IMR-90 (cell line): ENCODE data around the gene ERMP1. TPM values are rescaled to one million over a fixed set of nuclear protein-coding genes. Genes with fewer than 3 reads are reported as not detected.
"Not testable (repeated sequence)": the region's sequence is repeated elsewhere in the genome, so short reads cannot be mapped to it uniquely, and the experiment has no call there.

Source experiments
- ATAC-seq: fragments of 200-7000 bp; cut with Tn5 transposase; 2 replicates; pipeline ENCODE4 v1.9.1; 2020; ENCODE audit warnings: low read depth, mild to moderate bottlenecking, moderate library complexity
- BruUV-seq: library from RNA; stranded (reverse); fragments of 400-500 nt; replicated peaks from 2 replicates; lab custom pipeline; 2021; lab: Mats Ljungman, UMichigan
- CTCF ChIA-PET: fragments of 300-600 bp; formaldehyde crosslinking; extraction: SDS; loops from one replicate; lab custom pipeline; 2021; ENCODE audit warnings: antibody characterized with exemption; lab: Yijun Ruan, JAX
- POLR2A ChIA-PET: fragments of 300-600 bp; sonication (Branson Sonifier 250); formaldehyde crosslinking; loops from one replicate; lab custom pipeline; 2022; ENCODE audit warnings: antibody characterized with exemption; ENCODE audit not compliant: unreplicated experiment; lab: Charles Lee
- DNase-seq: peaks from one replicate; pipeline ENCODE4 v3.0.0; 2013
- H2AFZ ChIP-seq: replicated peaks from 2 replicates; pipeline ENCODE3; 2013; ENCODE audit warnings: low read length, mild to moderate bottlenecking; ENCODE audit not compliant: poor library complexity
- H2AK5ac ChIP-seq: 2 replicates; pipeline ENCODE4 v1.6.1; 2013; ENCODE audit warnings: low read depth, low read length, inconsistent platforms
- H2AK9ac ChIP-seq: replicated peaks from 2 replicates; pipeline ENCODE3; 2013; ENCODE audit warnings: mild to moderate bottlenecking, low read depth, low read length, moderate library complexity; ENCODE audit not compliant: poor library complexity
- H2BK120ac ChIP-seq: 2 replicates; pipeline ENCODE4 v1.6.1; 2013; ENCODE audit warnings: low read depth, low read length, inconsistent platforms
- H2BK15ac ChIP-seq: 3 replicates; pipeline ENCODE4 v1.6.1; 2013; ENCODE audit warnings: low read depth, low read length, inconsistent platforms
- H2BK20ac ChIP-seq: 2 replicates; pipeline ENCODE4 v1.6.1; 2013; ENCODE audit warnings: low read depth, mild to moderate bottlenecking, inconsistent platforms, low read length, moderate library complexity
- H2BK5ac ChIP-seq: 2 replicates; pipeline ENCODE4 v1.6.1; 2013; ENCODE audit warnings: mild to moderate bottlenecking, low read depth, low read length, inconsistent platforms; ENCODE audit not compliant: poor library complexity, severe bottlenecking
- H3K14ac ChIP-seq: replicated peaks from 2 replicates; pipeline ENCODE4 v1.6.1; 2013; ENCODE audit warnings: low read depth, low read length, inconsistent platforms
- H3K18ac ChIP-seq: 2 replicates; pipeline ENCODE4 v1.6.1; 2013; ENCODE audit warnings: low read depth, low read length, control low read depth
- H3K23ac ChIP-seq: 2 replicates; pipeline ENCODE4 v1.6.1; 2013; ENCODE audit warnings: low read depth, low read length, inconsistent platforms
- H3K27ac ChIP-seq: 2 replicates; pipeline ENCODE4 v1.5.1; 2013; ENCODE audit warnings: mild to moderate bottlenecking, control low read depth, low read length; ENCODE audit not compliant: insufficient read depth
- H3K27me3 ChIP-seq: 2 replicates; pipeline ENCODE4 v1.6.1; 2013; ENCODE audit warnings: low read length; ENCODE audit not compliant: control insufficient read depth, insufficient read depth
- H3K36me3 ChIP-seq: 2 replicates; pipeline ENCODE4 v1.6.1; 2013; ENCODE audit warnings: low read length, mixed read lengths; ENCODE audit not compliant: control insufficient read depth, insufficient read depth
- H3K4ac ChIP-seq: 2 replicates; pipeline ENCODE4 v1.6.1; 2013; ENCODE audit warnings: low read depth, low read length, inconsistent platforms
- H3K4me1 ChIP-seq: 2 replicates; pipeline ENCODE4 v1.6.1; 2013; ENCODE audit warnings: low read length, mixed read lengths; ENCODE audit not compliant: control insufficient read depth, insufficient read depth
- H3K4me2 ChIP-seq: 2 replicates; pipeline ENCODE4 v1.6.1; 2013; ENCODE audit warnings: low read depth, mild to moderate bottlenecking, control low read depth, low read length, moderate library complexity
- H3K4me3 ChIP-seq: 2 replicates; pipeline ENCODE4 v1.5.1; 2013; ENCODE audit warnings: low read depth, mild to moderate bottlenecking, control low read depth, low read length, moderate library complexity; ENCODE audit not compliant: insufficient read depth
- H3K56ac ChIP-seq: 2 replicates; pipeline ENCODE4 v1.6.1; 2013; ENCODE audit warnings: low read length, inconsistent platforms; ENCODE audit not compliant: insufficient read depth; ENCODE audit errors: extremely low read depth
- H3K79me1 ChIP-seq, 2 experiments: 2 replicates each; pipeline ENCODE4 v1.6.1; 2013; ENCODE audit warnings: low read length in 2 of 2, inconsistent platforms in 1 of 2, low read depth in 1 of 2
- H3K9ac ChIP-seq: 2 replicates; pipeline ENCODE4 v1.6.1; 2013; ENCODE audit warnings: low read depth, low read length, control low read depth
- H3K9me1 ChIP-seq: 2 replicates; pipeline ENCODE4 v1.6.1; 2013; ENCODE audit warnings: low read length, inconsistent platforms; ENCODE audit not compliant: insufficient read depth
- H3K9me3 ChIP-seq: 2 replicates; pipeline ENCODE4 v1.6.1; 2013; ENCODE audit warnings: low read length; ENCODE audit not compliant: control insufficient read depth, insufficient read depth
- H4K20me1 ChIP-seq: 2 replicates; pipeline ENCODE4 v1.6.1; 2013; ENCODE audit warnings: low read length, inconsistent platforms; ENCODE audit not compliant: insufficient read depth
- H4K5ac ChIP-seq: 2 replicates; pipeline ENCODE4 v1.6.1; 2013; ENCODE audit warnings: mild to moderate bottlenecking, low read depth, low read length, control low read depth
- H4K8ac ChIP-seq, 2 experiments: 2 replicates each; pipeline ENCODE4 v1.6.1; 2013; ENCODE audit warnings: low read depth in 2 of 2, low read length in 2 of 2, control low read depth in 1 of 2, inconsistent platforms in 1 of 2
- H4K91ac ChIP-seq: 2 replicates; pipeline ENCODE4 v1.6.1; 2013; ENCODE audit warnings: low read depth, low read length, inconsistent platforms; ENCODE audit not compliant: insufficient read depth
- WGBS, 2 experiments: methylation state at CpG; one replicate each; pipeline versions ENCODE4 v1.1.5 to v1.1.7; 2013; ENCODE audit warnings: missing lambda C conversion rate in 2 of 2; ENCODE audit not compliant: insufficient read length in 1 of 2; ENCODE audit errors: extremely low coverage in 2 of 2; 5-methylcytosine and 5-hydroxymethylcytosine counted together
- dilution Hi-C: fragments of 300-500 bp; cut with HindIII; formaldehyde crosslinking; loops from one replicate; pipeline ENCODE4 v1.14.3; 2018; ENCODE audit warnings: low sequenced_read_pairs; ENCODE audit not compliant: unreplicated experiment
- in situ Hi-C: fragments of 300-500 bp; cut with MboI; formaldehyde crosslinking; loops from 3 replicates; pipeline ENCODE4 v1.14.3; 2019; ENCODE audit warnings: low sequenced_read_pairs, inconsistent platforms, mixed read lengths
- intact Hi-C: fragments of 100-400 bp; cut with micrococcal nuclease; formaldehyde crosslinking; loops from 2 replicates; pipeline ENCODE4 v1.10.0; 2022
- polyA plus RNA-seq, 3 experiments: library from polyadenylated mRNA; depleted of rRNA; stranded (reverse); fragments of >200 nt; gene quantifications; 2 replicates each; pipeline ENCODE4 v1.2.3, GENCODE V29; 2012; ENCODE audit warnings: low replicate concordance in 1 of 3
- total RNA-seq: library from RNA; depleted of rRNA; stranded (reverse); fragments of >200 nt; gene quantifications from 2 replicates; pipeline ENCODE4 v1.2.3, GENCODE V29; 2012

Gene ERMP1
- total and polyA plus RNA-seq, 2 of the 4 experiments (the other 2 are of a cell fraction): 2.2 to 4.7 TPM

- H2BK20ac ChIP-seq, POLR2A ChIA-PET, H3K4me3 ChIP-seq, H3K4me2 ChIP-seq, H2AK5ac ChIP-seq, CTCF ChIA-PET, DNase-seq, H3K27me3 ChIP-seq, H3K4ac ChIP-seq, H3K79me1 ChIP-seq, H3K18ac ChIP-seq, ATAC-seq, intact Hi-C loops, H2BK5ac ChIP-seq, H3K23ac ChIP-seq, H3K27ac ChIP-seq, H3K9me3 ChIP-seq, H3K4me1 ChIP-seq, H3K56ac ChIP-seq, H2AK9ac ChIP-seq, H3K14ac ChIP-seq, dilution Hi-C loops, H4K91ac ChIP-seq, H4K5ac ChIP-seq, H2BK15ac ChIP-seq, H2AFZ ChIP-seq, H4K20me1 ChIP-seq, in situ Hi-C loops, H3K36me3 ChIP-seq, H2BK120ac ChIP-seq, H4K8ac ChIP-seq, BruUV-seq, H3K9ac ChIP-seq, H3K9me1 ChIP-seq: not testable (repeated sequence)
- no CpG with 5 or more reads among the region's 7 CpGs for WGBS, 2 experiments
Observed at GRCh38 chr9:5800378-5800777, 32.5 kb downstream of the ERMP1 start.
